GM12891 (cell line): Measurements from ENCODE around the gene E4F1.

Experiments used
- DNase-seq: peaks from one replicate; pipeline ENCODE4 v3.0.0; 2011; ENCODE audit warnings: low spot score; ENCODE audit not compliant: insufficient read length
- FAIRE-seq: peaks from 2 replicates; lab custom pipeline; 2011; peaks lifted over from hg19 to GRCh38; lab: Jason Lieb, UNC
- PAX5 ChIP-seq: IDR thresholded peaks from 2 replicates; pipeline ENCODE4 v1.6.1; 2011; ENCODE audit warnings: low read length, moderate library complexity, mild to moderate bottlenecking; ENCODE audit not compliant: insufficient read depth, severe bottlenecking
- POLR2A ChIP-seq: IDR thresholded peaks from 2 replicates; pipeline ENCODE4 v1.6.1; 2011; ENCODE audit warnings: low read depth, low read length, control low read depth
- POLR2AphosphoS5 ChIP-seq: IDR thresholded peaks from 2 replicates; pipeline ENCODE4 v1.6.1; 2011; ENCODE audit warnings: low read depth, low read length, control low read depth
- POU2F2 ChIP-seq: IDR thresholded peaks from 2 replicates; pipeline ENCODE4 v1.6.1; 2011; ENCODE audit warnings: low read depth, mild to moderate bottlenecking, control low read depth, low read length, moderate library complexity
- SPI1 ChIP-seq: IDR thresholded peaks from 2 replicates; pipeline ENCODE4 v1.6.1; 2011; ENCODE audit warnings: low read depth, low read length, control low read depth
- TAF1 ChIP-seq: IDR thresholded peaks from 2 replicates; pipeline ENCODE4 v1.6.1; 2011; ENCODE audit warnings: low read depth, low read length, control low read depth

The E4F1 gene

GRCh38 chr16:2284001-2284770 is 60.8 kb downstream of the E4F1 start:
- TF ChIP-seq SPI1 = no peak
- no peak for TF ChIP-seq PAX5
- TF ChIP-seq POLR2AphosphoS5 = no peak
- no peak for TF ChIP-seq POU2F2
- no peak for TF ChIP-seq POLR2A
- TF ChIP-seq TAF1 = no peak
- FAIRE-seq (no peak), DNase-seq (no peak)

- no peak for TF ChIP-seq TAF1
- no peak for TF ChIP-seq SPI1
- no peak for TF ChIP-seq POLR2AphosphoS5
- no peak for TF ChIP-seq PAX5
- no peak for TF ChIP-seq POLR2A
- TF ChIP-seq POU2F2 = no peak
- FAIRE-seq = no peak
- DNase-seq = no peak
Observed at GRCh38 chr16:2284797-2285576, 61.6 kb downstream of the E4F1 start.
